GM23338 (cell line): ENCODE results near the gene TSSC4.

ENCODE experiments used
- CTCF ChIP-seq, 2 experiments: fragments of 200-600 bp in 1 of 2; sonication (generic) in 1 of 2; conservative IDR thresholded peaks; 2 replicates each; pipeline versions ENCODE4 v1.5.1 to v1.6.1; 2016 to 2017; ENCODE audit warnings: antibody characterized with exemption in 2 of 2, low read depth in 2 of 2, mild to moderate bottlenecking in 2 of 2, moderate library complexity in 1 of 2
- EZH2 ChIP-seq: fragments of 200-600 bp; sonication (generic); IDR thresholded peaks from one replicate; pipeline ENCODE4 v1.8.0; 2017; ENCODE audit warnings: antibody characterized with exemption, mild to moderate bottlenecking, low read depth; ENCODE audit not compliant: unreplicated experiment
- POLR2AphosphoS5 ChIP-seq: IDR thresholded peaks from 2 replicates; pipeline ENCODE4 v1.6.1; 2016; ENCODE audit warnings: antibody characterized with exemption, low read depth

- TF ChIP-seq CTCF (conservative IDR thresholded peaks at IDR 0.05; ENCODE audit: low read depth in 2 of 2): no peak
- TF ChIP-seq POLR2AphosphoS5: no peak
- TF ChIP-seq EZH2: no peak
These were observed 30.8 kb downstream of the TSSC4 start for GRCh38 chr11:2431395-2431794.
